Muscle of back (tissue), 11 donors: ENCODE measurements around the gene ESR1. TPM values are rescaled to one million over a fixed set of nuclear protein-coding genes. Genes with fewer than 3 reads are reported as not detected.
"Not testable (repeated sequence)": the region's sequence is repeated elsewhere in the genome, so short reads cannot be mapped to it uniquely, and the experiment has no call there.

ENCODE experiments used
- DNase-seq, 3 donors: peaks; one replicate each; pipeline versions ENCODE4 v3.0.0 to v3.0.0-alpha.2; 2013
- polyA plus RNA-seq, 10 donors: library from polyadenylated mRNA; unstranded; fragments of 120-200 nt; gene quantifications; one replicate each; pipeline ENCODE4 v1.2.1, GENCODE V29; 2013; ENCODE audit not compliant: insufficient read length in 10 of 10

ESR1 gene
- polyA plus RNA-seq, 10 donors = 0.95 to 4.0 (median 1.9) TPM

- peak in 1 of 3 donors; percentile 66 for DNase-seq
These were observed 322.2 kb downstream of the ESR1 start for GRCh38 chr6:152129691-152130151.

- DNase-seq = no peak
These were observed 323.0 kb downstream of the ESR1 start for GRCh38 chr6:152130441-152130840.

GRCh38 chr6:152135755-152136448, 328.4 kb downstream of the ESR1 start:
- no peak for DNase-seq

GRCh38 chr6:152136449-152136825, 329.0 kb downstream of the ESR1 start:
- no peak for DNase-seq

- not testable (repeated sequence) for DNase-seq
These were observed 330.9 kb downstream of the ESR1 start for GRCh38 chr6:152138344-152138743.

- peak in 1 of 3 donors; percentile 57 for DNase-seq
These were observed 334.6 kb downstream of the ESR1 start for GRCh38 chr6:152142105-152142504.

- DNase-seq = no peak
These were observed 335.9 kb downstream of the ESR1 start for GRCh38 chr6:152143359-152143758.

GRCh38 chr6:152146385-152146784, 338.9 kb downstream of the ESR1 start:
- peak in 1 of 3 donors; percentile 63 for DNase-seq

- no peak for DNase-seq
These were observed 339.8 kb downstream of the ESR1 start for GRCh38 chr6:152147269-152147668.

- DNase-seq = no peak
These were observed 340.9 kb downstream of the ESR1 start for GRCh38 chr6:152148412-152148811.

- peak in 1 of 3 donors; percentile 35 for DNase-seq
These were observed 342.7 kb downstream of the ESR1 start for GRCh38 chr6:152150196-152150595.

GRCh38 chr6:152151920-152152319, 344.4 kb downstream of the ESR1 start:
- no peak for DNase-seq

GRCh38 chr6:152154559-152155356, 347.3 kb downstream of the ESR1 start:
- DNase-seq = no peak

GRCh38 chr6:152155792-152156191, 348.3 kb downstream of the ESR1 start:
- no peak for DNase-seq

GRCh38 chr6:152160346-152160745, 352.9 kb downstream of the ESR1 start:
- no peak for DNase-seq

GRCh38 chr6:152161501-152161900, 354.0 kb downstream of the ESR1 start:
- no peak for DNase-seq

GRCh38 chr6:152164957-152165356, 357.5 kb downstream of the ESR1 start:
- DNase-seq = no peak

GRCh38 chr6:152166497-152166896, 359.0 kb downstream of the ESR1 start:
- DNase-seq = no peak

GRCh38 chr6:152166897-152167296, 359.4 kb downstream of the ESR1 start:
- no peak for DNase-seq

- peak; percentile 30 to 43 (median 37) for DNase-seq
These were observed 360.4 kb downstream of the ESR1 start for GRCh38 chr6:152167641-152168603.

- no peak for DNase-seq
These were observed 362.8 kb downstream of the ESR1 start for GRCh38 chr6:152170313-152170701.
